Suprapubic skin (tissue), 3 donors: ENCODE results near the gene ANXA10.

Source experiments
- CTCF ChIP-seq, 2 donors: fragments of 200-600 bp in 1 of 2; fragments of 450-650 bp in 1 of 2; sonication (generic) in 1 of 2; IDR thresholded peaks; one replicate each; pipeline ENCODE4 v1.5.1; 2016 to 2019; ENCODE audit warnings: antibody characterized with exemption in 2 of 2, mild to moderate bottlenecking in 1 of 2, moderate library complexity in 1 of 2
- POLR2A ChIP-seq, 2 donors: fragments of 450-650 bp; IDR thresholded peaks; one replicate each; pipeline ENCODE4 v1.6.1; 2017; ENCODE audit warnings: antibody characterized with exemption in 2 of 2, mild to moderate bottlenecking in 2 of 2, moderate library complexity in 2 of 2

GRCh38 chr4:168129046-168129772, 36.9 kb downstream of the ANXA10 start:
- TF ChIP-seq CTCF (IDR thresholded peaks at IDR 0.05) = no peak
- TF ChIP-seq POLR2A (IDR thresholded peaks at IDR 0.05) = no peak
